Lung (tissue), 12 donors: ENCODE measurements around the gene ANKIB1. TPM values are rescaled to one million over a fixed set of nuclear protein-coding genes. Genes with fewer than 3 reads are reported as not detected.

Source experiments
- ATAC-seq: fragments of 200-7000 bp; cut with Tn5 transposase; one replicate; pipeline ENCODE4 v1.9.1; 2020; ENCODE audit warnings: moderate number of reproducible peaks; ENCODE audit not compliant: insufficient read depth, low FRiP score
- DNase-seq, 3 donors: peaks; one replicate each; pipeline ENCODE4 v3.0.0-alpha.2; 2013 to 2017
- H3K27ac ChIP-seq, 2 donors: one replicate each; pipeline ENCODE4 v1.5.1; 2013; ENCODE audit warnings: mild to moderate bottlenecking in 2 of 2, moderate library complexity in 2 of 2, control low read depth in 1 of 2, inconsistent platforms in 1 of 2, low read depth in 1 of 2, low read length in 1 of 2
- H3K27me3 ChIP-seq, 3 donors: one replicate each; pipeline ENCODE4 v1.5.1; 2013; ENCODE audit warnings: low read length in 2 of 3; ENCODE audit not compliant: control insufficient read depth in 3 of 3, insufficient read depth in 3 of 3
- H3K36me3 ChIP-seq, 4 donors: one replicate each; pipeline ENCODE4 v1.5.1; 2013; ENCODE audit warnings: low read length in 4 of 4, mild to moderate bottlenecking in 1 of 4, moderate library complexity in 1 of 4; ENCODE audit not compliant: control insufficient read depth in 4 of 4, insufficient read depth in 4 of 4
- H3K4me1 ChIP-seq, 5 donors: one replicate each; pipeline ENCODE4 v1.5.1; 2013; ENCODE audit warnings: low read length in 5 of 5, mild to moderate bottlenecking in 2 of 5, moderate library complexity in 1 of 5; ENCODE audit not compliant: control insufficient read depth in 5 of 5, insufficient read depth in 5 of 5
- H3K4me3 ChIP-seq: one replicate; pipeline ENCODE4 v1.5.1; 2013; ENCODE audit warnings: mild to moderate bottlenecking, control low read depth, moderate library complexity
- H3K9ac ChIP-seq, 2 donors: one replicate each; pipeline ENCODE4 v1.5.1; 2013; ENCODE audit warnings: low read length in 2 of 2, control low read depth in 1 of 2; ENCODE audit not compliant: insufficient read depth in 1 of 2
- H3K9me3 ChIP-seq, 4 donors: one replicate each; pipeline ENCODE4 v1.5.1; 2013; ENCODE audit warnings: low read length in 3 of 4, mild to moderate bottlenecking in 1 of 4, moderate library complexity in 1 of 4; ENCODE audit not compliant: control insufficient read depth in 4 of 4, insufficient read depth in 3 of 4
- WGBS, 2 donors: extraction: QIAGEN DNeasy Blood & Tissue Kit; methylation state at CpG; one replicate each; pipeline ENCODE4 v1.1.7; 2013; 5-methylcytosine and 5-hydroxymethylcytosine counted together
- polyA plus RNA-seq, 2 donors: library from polyadenylated mRNA; stranded (reverse); fragments of 200-250 nt; gene quantifications; one replicate each; pipeline ENCODE4 v1.2.1, GENCODE V29; 2013
- total RNA-seq, 2 donors: library from RNA; depleted of rRNA in 1 of 2; stranded (reverse); fragments of >200 nt in 1 of 2; gene quantifications; one replicate each; pipeline ENCODE4 v1.2.1, GENCODE V29; 2014 to 2021
- TF ChIP-seq, protein P1 (sequence below): IDR thresholded peaks from 2 replicates; pipeline ENCODE4 v1.5.1; 2012; ENCODE audit warnings: mild to moderate bottlenecking; ENCODE audit errors: control extremely low read depth, extremely low read depth
- donor health status: control.
- donor health status: control.
- donor health status: Bipolar disorder and iron deficiency.
- donor health status: healthy.
- donor health status: DM: yes; HTN: yes; CAD: no.

ANKIB1 gene
- total and polyA plus RNA-seq, 4 donors, result 9.4 to 47.0 (median 23.7) TPM

DNA sequence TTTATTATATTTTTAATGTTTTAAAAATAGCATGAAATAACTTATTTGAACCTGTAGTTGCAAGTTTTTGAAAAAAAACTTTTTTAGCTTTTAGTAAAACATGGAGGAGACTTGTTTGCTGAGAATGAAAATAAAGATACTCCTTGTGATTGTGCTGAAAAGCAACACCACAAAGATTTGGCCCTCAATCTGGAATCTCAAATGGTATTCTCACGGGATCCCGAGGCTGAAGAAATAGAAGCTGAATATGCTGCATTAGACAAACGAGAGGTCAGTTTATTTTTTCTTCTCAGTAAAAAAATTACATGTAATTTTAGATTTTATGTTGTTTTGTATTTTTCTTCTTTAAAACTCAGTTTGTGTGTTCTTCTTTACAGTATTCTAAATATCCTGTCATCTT is 73.5 kb downstream of the ANKIB1 start:
- 96 to 99% methylated on average over 3 of the region's 3 CpGs for WGBS, 2 donors
- Histone ChIP-seq H3K27ac (no peak overlapping the region), H3K4me3 (no peak overlapping the region), H3K4me1 (no peaks in the 10 kb centered on the region), H3K36me3 (peaks cover 0 to 8% (median 3%) of the 10 kb centered on the region in 4 donors), H3K9ac (no peak overlapping the region), H3K9me3 (no peaks in the 10 kb centered on the region), H3K27me3 (no peaks in the 10 kb centered on the region)
- ATAC-seq (no peak), DNase-seq (no peak)
- TF ChIP-seq, protein P1, sequence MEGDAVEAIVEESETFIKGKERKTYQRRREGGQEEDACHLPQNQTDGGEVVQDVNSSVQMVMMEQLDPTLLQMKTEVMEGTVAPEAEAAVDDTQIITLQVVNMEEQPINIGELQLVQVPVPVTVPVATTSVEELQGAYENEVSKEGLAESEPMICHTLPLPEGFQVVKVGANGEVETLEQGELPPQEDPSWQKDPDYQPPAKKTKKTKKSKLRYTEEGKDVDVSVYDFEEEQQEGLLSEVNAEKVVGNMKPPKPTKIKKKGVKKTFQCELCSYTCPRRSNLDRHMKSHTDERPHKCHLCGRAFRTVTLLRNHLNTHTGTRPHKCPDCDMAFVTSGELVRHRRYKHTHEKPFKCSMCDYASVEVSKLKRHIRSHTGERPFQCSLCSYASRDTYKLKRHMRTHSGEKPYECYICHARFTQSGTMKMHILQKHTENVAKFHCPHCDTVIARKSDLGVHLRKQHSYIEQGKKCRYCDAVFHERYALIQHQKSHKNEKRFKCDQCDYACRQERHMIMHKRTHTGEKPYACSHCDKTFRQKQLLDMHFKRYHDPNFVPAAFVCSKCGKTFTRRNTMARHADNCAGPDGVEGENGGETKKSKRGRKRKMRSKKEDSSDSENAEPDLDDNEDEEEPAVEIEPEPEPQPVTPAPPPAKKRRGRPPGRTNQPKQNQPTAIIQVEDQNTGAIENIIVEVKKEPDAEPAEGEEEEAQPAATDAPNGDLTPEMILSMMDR, result no peak

DNA sequence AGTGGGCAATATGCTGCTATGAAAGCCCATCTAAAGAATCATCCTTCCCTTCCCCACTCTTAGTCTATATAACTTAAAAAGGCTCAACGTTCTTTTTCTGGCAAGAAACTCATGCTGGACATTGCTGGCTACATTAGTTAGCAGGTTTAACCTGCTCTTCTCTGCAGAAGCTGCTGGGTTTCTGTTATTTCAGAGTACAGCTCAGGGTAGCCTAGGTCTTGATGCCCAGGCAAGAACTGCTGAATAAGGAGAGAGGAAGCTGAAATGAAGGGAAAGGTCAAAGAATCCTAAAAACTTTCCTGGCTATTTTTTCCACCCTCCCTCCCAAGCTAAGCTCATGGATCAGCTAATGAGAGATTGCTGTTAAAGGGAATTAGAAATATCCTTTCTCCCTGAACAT is 79.4 kb downstream of the ANKIB1 start:
- ATAC-seq (no peak), DNase-seq (no peak)
- H3K27ac ChIP-seq, result no peak overlapping the region
- H3K36me3 ChIP-seq, result peaks cover 1 to 8% (median 5%) of the 10 kb centered on the region in 4 donors
- whole genome bisulfite sequencing, 2 donors, result 38 to 46% methylated on average over 1 of the region's 1 CpG
- H3K9me3 ChIP-seq, result no peaks in the 10 kb centered on the region
- H3K4me1 ChIP-seq, result peaks cover 0 to 5% (median 0%) of the 10 kb centered on the region in 5 donors
- no peak overlapping the region for H3K9ac ChIP-seq
- no peaks in the 10 kb centered on the region for H3K27me3 ChIP-seq
- TF ChIP-seq, protein P1, result no peak
- no peak overlapping the region for H3K4me3 ChIP-seq

DNA sequence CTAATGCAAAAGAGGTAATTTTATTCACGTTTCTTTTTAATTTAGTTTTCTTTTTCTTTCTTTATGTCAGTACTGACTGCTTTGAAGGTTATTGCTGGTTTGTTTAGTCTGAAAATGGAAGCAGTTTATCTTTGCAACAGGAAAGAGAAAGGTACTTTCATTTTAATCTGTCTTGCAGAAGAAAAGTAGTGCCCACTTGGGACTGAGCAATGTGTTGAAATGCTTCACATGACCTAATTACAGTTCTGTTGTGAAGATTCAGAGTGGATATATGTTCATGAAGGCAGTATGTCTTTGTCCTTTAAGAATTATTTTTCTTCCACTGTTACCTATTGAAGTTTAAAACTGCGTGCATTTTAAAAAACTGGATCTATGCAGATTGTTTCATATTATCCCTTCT is 80.1 kb downstream of the ANKIB1 start:
- WGBS, 2 donors, result 76 to 79% methylated on average over 2 of the region's 2 CpGs
- TF ChIP-seq, protein P1, result no peak
- ATAC-seq (no peak), DNase-seq (no peak)
- no peaks in the 10 kb centered on the region for H3K9me3 ChIP-seq
- no peak overlapping the region for H3K9ac ChIP-seq
- H3K27me3 ChIP-seq, result no peaks in the 10 kb centered on the region
- no peak overlapping the region for H3K4me3 ChIP-seq
- peaks cover 0 to 5% (median 0%) of the 10 kb centered on the region in 5 donors for H3K4me1 ChIP-seq
- H3K36me3 ChIP-seq, result peaks cover 1 to 8% (median 4%) of the 10 kb centered on the region in 4 donors
- H3K27ac ChIP-seq, result no peak overlapping the region

DNA sequence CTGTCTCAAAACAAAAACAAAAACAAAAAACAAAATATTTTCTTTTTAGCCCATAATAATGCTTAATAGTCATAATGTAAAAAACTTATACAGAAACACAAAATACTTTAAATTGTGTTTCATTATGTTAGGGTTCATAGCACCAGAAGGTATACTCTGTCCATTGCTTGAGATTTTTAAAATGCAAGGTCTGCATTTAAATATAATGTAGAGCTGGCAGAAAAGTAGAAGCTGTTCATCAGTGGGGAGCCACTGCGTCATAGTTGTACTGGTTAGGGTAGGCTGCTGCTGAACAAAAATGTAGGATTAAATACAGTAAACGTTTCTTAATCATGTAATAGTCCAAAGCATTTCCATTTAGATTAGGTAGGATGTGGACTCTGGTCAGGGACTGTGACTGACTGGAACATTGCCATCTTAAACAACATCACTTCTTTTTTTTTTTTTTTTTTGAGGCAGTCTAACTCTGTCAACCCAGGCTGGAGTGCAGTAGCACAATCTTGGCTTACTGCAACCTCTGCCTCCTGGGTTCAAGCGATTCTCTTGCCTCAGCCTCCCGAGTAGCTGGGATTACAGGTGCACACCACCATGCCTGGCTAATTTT is 85.2 kb downstream of the ANKIB1 start:
- Histone ChIP-seq H3K4me3 (no peak overlapping the region), H3K27ac (no peak overlapping the region), H3K36me3 (peaks cover 1 to 12% (median 7%) of the 10 kb centered on the region in 4 donors), H3K27me3 (no peaks in the 10 kb centered on the region), H3K9ac (no peak overlapping the region), H3K4me1 (no peaks in the 10 kb centered on the region), H3K9me3 (no peaks in the 10 kb centered on the region)
- DNase-seq (no peak), ATAC-seq (no peak)
- TF ChIP-seq, protein P1, result no peak
- 95 to 97% methylated on average over 4 of the region's 4 CpGs for WGBS, 2 donors
